HepG2 (cell line): ENCODE results near the gene HOXA7. TPM values are rescaled to one million over a fixed set of nuclear protein-coding genes. Genes with fewer than 3 reads are reported as not detected.

ENCODE experiments used
- ATAC-seq: fragments of 200-7000 bp; cut with Tn5 transposase; 3 replicates; pipeline ENCODE4 v1.9.1; 2020; ENCODE audit warnings: mild to moderate bottlenecking, moderate library complexity
- BruUV-seq: library from RNA; stranded (reverse); fragments of 400-500 nt; replicated peaks from 2 replicates; lab custom pipeline; 2021; lab: Mats Ljungman, UMichigan
- CTCF ChIA-PET: fragments of 300-600 bp; formaldehyde crosslinking; extraction: SDS; loops from one replicate; lab custom pipeline; 2021; ENCODE audit warnings: low total read pairs, inconsistent platforms, low intra/inter-chr PET ratio; lab: Yijun Ruan, JAX
- POLR2A ChIA-PET: fragments of 350-600 bp; sonication (Branson Sonifier 250); formaldehyde crosslinking; loops from one replicate; lab custom pipeline; 2020; ENCODE audit warnings: antibody characterized with exemption, inconsistent platforms; lab: Yijun Ruan, JAX
- DNase-seq: peaks from one replicate; pipeline ENCODE4 v3.0.0-alpha.2; 2015; ENCODE audit warnings: low spot score
- FAIRE-seq: peaks from 3 replicates; lab custom pipeline; 2011; peaks lifted over from hg19 to GRCh38; lab: Jason Lieb, UNC
- H2AFZ ChIP-seq: one replicate; pipeline ENCODE4 v1.6.1; 2011; ENCODE audit warnings: low read length, inconsistent platforms
- H3K27ac ChIP-seq: fragments of 300-600 bp; 3 replicates; pipeline ENCODE4 v1.8.0; 2011; ENCODE audit warnings: mixed run types, mild to moderate bottlenecking, mixed read lengths, low read length, inconsistent platforms; ENCODE audit not compliant: insufficient read depth; ENCODE audit errors: extremely low read length
- H3K27me3 ChIP-seq, 2 experiments: fragments of 200-600 bp in 1 of 2; 2 replicates in 1 of 2; 3 replicates in 1 of 2; pipeline versions ENCODE4 v1.6.0 to v1.8.0; 2011; ENCODE audit warnings: low read length in 2 of 2, mild to moderate bottlenecking in 2 of 2, moderate library complexity in 2 of 2, inconsistent platforms in 1 of 2; ENCODE audit not compliant: insufficient read depth in 2 of 2, control insufficient read depth in 1 of 2
- H3K36me3 ChIP-seq, 2 experiments: fragments of 200-600 bp in 1 of 2; replicated peaks in 1 of 2; 2 replicates in 1 of 2; 3 replicates in 1 of 2; pipeline versions ENCODE4 v1.5.1 to v1.8.0; 2011; ENCODE audit warnings: low read length in 2 of 2, inconsistent platforms in 1 of 2; ENCODE audit not compliant: insufficient read depth in 2 of 2, control insufficient read depth in 1 of 2
- H3K4me1 ChIP-seq: 2 replicates; pipeline ENCODE4 v1.5.1; 2012; ENCODE audit warnings: low read length, inconsistent platforms; ENCODE audit not compliant: insufficient read depth
- H3K4me2 ChIP-seq: 2 replicates; pipeline ENCODE4 v1.6.0; 2011; ENCODE audit warnings: low read depth, low read length, inconsistent platforms
- H3K4me3 ChIP-seq, 3 experiments: fragments of 200-600 bp in 1 of 3; sonication (generic), shearing (Covaris generic) in 1 of 3; replicated peaks in 1 of 3; 2 replicates each; pipeline ENCODE4 v1.5.1; 2011 to 2016; ENCODE audit warnings: low read length in 3 of 3, inconsistent platforms in 2 of 3, low read depth in 2 of 3, mild to moderate bottlenecking in 2 of 3, control low read depth in 1 of 3, mixed read lengths in 1 of 3; ENCODE audit not compliant: insufficient read depth in 1 of 3
- H3K79me2 ChIP-seq: one replicate; pipeline ENCODE4 v1.6.1; 2011; ENCODE audit warnings: low read length, inconsistent platforms; ENCODE audit not compliant: insufficient read depth
- H3K9ac ChIP-seq: 2 replicates; pipeline ENCODE4 v1.6.0; 2011; ENCODE audit warnings: mild to moderate bottlenecking, low read depth, low read length, inconsistent platforms; ENCODE audit not compliant: insufficient read depth
- H3K9me3 ChIP-seq: 2 replicates; pipeline ENCODE4 v1.5.1; 2012; ENCODE audit warnings: mild to moderate bottlenecking, low read length
- H4K20me1 ChIP-seq: 2 replicates; pipeline ENCODE4 v1.6.0; 2011; ENCODE audit warnings: inconsistent platforms, mild to moderate bottlenecking, low read length, moderate library complexity; ENCODE audit not compliant: insufficient read depth
- BRCA1 ChIP-seq: sonication (generic); formaldehyde crosslinking; IDR thresholded peaks from 2 replicates; pipeline ENCODE4 v1.4.0; 2020; ENCODE audit warnings: missing genetic modification reagents
- FOXJ3 ChIP-seq: sonication (generic); formaldehyde crosslinking; IDR thresholded peaks from 2 replicates; pipeline ENCODE4 v1.4.0; 2020; ENCODE audit warnings: missing genetic modification reagents, mild to moderate bottlenecking, borderline replicate concordance
- JUN ChIP-seq: sonication (generic); formaldehyde crosslinking; IDR thresholded peaks from 2 replicates; pipeline ENCODE4 v1.4.0; 2020; ENCODE audit warnings: mild to moderate bottlenecking, missing genetic modification reagents
- LRRFIP1 ChIP-seq: sonication (generic); formaldehyde crosslinking; conservative IDR thresholded peaks from 2 replicates; pipeline ENCODE4 v1.4.0; 2020; ENCODE audit warnings: missing genetic modification reagents
- MTA3 ChIP-seq: sonication (generic); formaldehyde crosslinking; IDR thresholded peaks from 2 replicates; pipeline ENCODE4 v1.4.0; 2020; ENCODE audit warnings: missing genetic modification reagents
- PBX2 ChIP-seq: IDR thresholded peaks from 2 replicates; pipeline ENCODE4 v1.6.1; 2016; ENCODE audit warnings: control low read depth
- RBAK ChIP-seq: sonication (generic); formaldehyde crosslinking; IDR thresholded peaks from 2 replicates; pipeline ENCODE4 v1.5.1; 2020; ENCODE audit warnings: mild to moderate bottlenecking, missing genetic modification reagents
- SALL1 ChIP-seq: sonication (generic); formaldehyde crosslinking; IDR thresholded peaks from 2 replicates; pipeline ENCODE4 v1.8.0; 2022; ENCODE audit warnings: mild to moderate bottlenecking, missing genetic modification reagents
- SSRP1 ChIP-seq: IDR thresholded peaks from 2 replicates; pipeline ENCODE4 v1.6.1; 2016; ENCODE audit warnings: control low read depth
- TP53 ChIP-seq: sonication (generic); formaldehyde crosslinking; conservative IDR thresholded peaks from 2 replicates; pipeline ENCODE4 v1.4.0; 2020; ENCODE audit warnings: missing genetic modification reagents
- ZBTB1 ChIP-seq: sonication (generic); formaldehyde crosslinking; IDR thresholded peaks from 2 replicates; pipeline ENCODE4 v1.4.0; 2020; ENCODE audit warnings: missing genetic modification reagents, borderline replicate concordance
- ZBTB4 ChIP-seq: sonication (generic); formaldehyde crosslinking; IDR thresholded peaks from 2 replicates; pipeline ENCODE4 v1.4.0; 2020; ENCODE audit warnings: missing genetic modification reagents, mild to moderate bottlenecking, borderline replicate concordance
- ZNF577 ChIP-seq: sonication (generic); formaldehyde crosslinking; IDR thresholded peaks from 2 replicates; pipeline ENCODE4 v1.4.0; 2020; ENCODE audit warnings: mild to moderate bottlenecking, low read depth, missing genetic modification reagents, borderline replicate concordance
- ZNF580 ChIP-seq: IDR thresholded peaks from 2 replicates; pipeline ENCODE4 v1.6.1; 2016; ENCODE audit warnings: low read depth, borderline replicate concordance
- ZNF773 ChIP-seq: sonication (generic); formaldehyde crosslinking; IDR thresholded peaks from 2 replicates; pipeline ENCODE4 v1.4.0; 2020; ENCODE audit warnings: missing genetic modification reagents, borderline replicate concordance
- WGBS: methylation state at CpG from one replicate; pipeline ENCODE4 v1.1.6; 2017; ENCODE audit warnings: low lambda C conversion rate; 5-methylcytosine and 5-hydroxymethylcytosine counted together
- in situ Hi-C: cut with HindIII; loops from 2 replicates; pipeline ENCODE4 v1.10.0; 2017; ENCODE audit warnings: low pct_unique_long_range_greater_than_20kb; ENCODE audit not compliant: extremely low pct_ligation_motif_present
- intact Hi-C: fragments of 100-400 bp; cut with micrococcal nuclease; formaldehyde crosslinking; loops from one replicate; pipeline ENCODE4 v1.10.0; 2022; ENCODE audit not compliant: unreplicated experiment
- polyA plus RNA-seq, 8 experiments: library from polyadenylated mRNA; depleted of rRNA in 3 of 8; stranded (reverse) in 7 of 8; unstranded in 1 of 8; fragments of >200 nt; fragmentation: Illumina TruSeq in 4 of 8; extraction: Trizol in 4 of 8; gene quantifications; 2 replicates each; pipeline versions ENCODE4 v1.2.1 to v1.2.3, GENCODE V29; 2011 to 2016; ENCODE audit warnings: low read depth in 4 of 8, missing spikeins in 1 of 8, mixed read lengths in 1 of 8; ENCODE audit not compliant: insufficient read depth in 1 of 8
- total RNA-seq, 5 experiments: library from RNA; depleted of rRNA; stranded (reverse); fragments of >200 nt; fragmentation: Illumina TruSeq; extraction: Trizol; gene quantifications; 2 replicates each; pipeline ENCODE4 v1.2.3, GENCODE V29; 2016; ENCODE audit warnings: low read depth in 1 of 5

Gene HOXA7
- total and polyA plus RNA-seq, 2 of the 13 experiments (the other 11 are each of a cell fraction or from before 2014, with no cell fraction given), result 0.05 TPM; not detected in 1

- Histone ChIP-seq H3K27ac (no peak overlapping the region), H3K9ac (no peak overlapping the region), H3K27me3 (peaks cover 2 to 39% of the 10 kb centered on the region in 2 experiments), H4K20me1 (no peaks in the 10 kb centered on the region), H3K79me2 (no peaks in the 10 kb centered on the region), H3K36me3 (no peaks in the 10 kb centered on the region), H3K9me3 (no peaks in the 10 kb centered on the region), H3K4me1 (0 out of 2 replicates have a peak, but pooled peaks cover 4% of the 10 kb centered on the region), H3K4me3 (no peak overlapping the region), H3K4me2 (no peak overlapping the region), H2AFZ (no peak overlapping the region)
- TF ChIP-seq ZBTB4 (CRISPR knock-in tag), result no peak
- TF ChIP-seq SALL1 (CRISPR knock-in tag), result no peak
- no peak for TF ChIP-seq SSRP1 (CRISPR knock-in tag)
- TF ChIP-seq RBAK, result no peak
- no peak for TF ChIP-seq ZNF580 (CRISPR knock-in tag)
- TF ChIP-seq MTA3 (CRISPR knock-in tag), result no peak
- no peak for TF ChIP-seq FOXJ3
- no peak for TF ChIP-seq ZNF577 (CRISPR knock-in tag)
- no peak for TF ChIP-seq ZBTB1 (CRISPR knock-in tag)
- TF ChIP-seq PBX2, result no peak
- TF ChIP-seq BRCA1 (CRISPR knock-in tag), result no peak
- no peak for TF ChIP-seq LRRFIP1 (CRISPR knock-in tag)
- no peak for TF ChIP-seq ZNF773
- TF ChIP-seq TP53 (CRISPR knock-in tag), result no peak
- TF ChIP-seq JUN (CRISPR knock-in tag), result no peak
- no TSS peak for BruUV-seq
- ChIA-PET POLR2A (no interaction called here), CTCF (interaction anchor here (0.7 to 1.7 kb wide), 5 partner anchors 11 to 792 kb away, joined by 5 to 13 read pairs (median 8); no protein-coding TSS in a partner anchor)
- ATAC-seq (no peak), DNase-seq (no peak), FAIRE-seq (no peak)
- in situ Hi-C loops, result loop anchor here (25.0 kb wide), 1 partner anchor 1075 kb away; no protein-coding TSS in a partner anchor
- WGBS, result 58% methylated on average over 26 of the region's 30 CpGs
- intact Hi-C loops, result loop anchor here (1.0 to 5.0 kb wide), 2 partner anchors 480 to 793 kb away; no protein-coding TSS in a partner anchor
Measured at GRCh38 chr7:27161721-27162560, 5.5 kb upstream of the HOXA7 start.
